ENCODE measurements around the gene COL4A2.

The COL4A2 gene

DNA sequence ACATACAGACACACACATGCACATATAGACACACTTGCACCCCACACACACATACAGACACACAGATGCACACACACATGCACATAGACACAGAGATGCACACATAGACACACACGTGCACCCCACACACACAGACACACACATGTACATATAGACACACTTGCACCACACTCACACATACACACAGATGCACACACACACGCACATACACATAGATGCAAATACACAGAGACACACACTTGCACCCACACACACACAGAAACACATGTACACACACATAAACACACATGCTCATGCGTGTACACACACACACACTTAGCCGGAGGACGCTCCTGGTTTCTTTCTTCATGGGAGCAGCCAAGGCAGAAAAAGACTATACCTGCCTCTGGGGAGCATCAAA, 10.0 kb downstream of the COL4A2 start:
- DNase-seq = no peak
- TF ChIP-seq, protein P1, sequence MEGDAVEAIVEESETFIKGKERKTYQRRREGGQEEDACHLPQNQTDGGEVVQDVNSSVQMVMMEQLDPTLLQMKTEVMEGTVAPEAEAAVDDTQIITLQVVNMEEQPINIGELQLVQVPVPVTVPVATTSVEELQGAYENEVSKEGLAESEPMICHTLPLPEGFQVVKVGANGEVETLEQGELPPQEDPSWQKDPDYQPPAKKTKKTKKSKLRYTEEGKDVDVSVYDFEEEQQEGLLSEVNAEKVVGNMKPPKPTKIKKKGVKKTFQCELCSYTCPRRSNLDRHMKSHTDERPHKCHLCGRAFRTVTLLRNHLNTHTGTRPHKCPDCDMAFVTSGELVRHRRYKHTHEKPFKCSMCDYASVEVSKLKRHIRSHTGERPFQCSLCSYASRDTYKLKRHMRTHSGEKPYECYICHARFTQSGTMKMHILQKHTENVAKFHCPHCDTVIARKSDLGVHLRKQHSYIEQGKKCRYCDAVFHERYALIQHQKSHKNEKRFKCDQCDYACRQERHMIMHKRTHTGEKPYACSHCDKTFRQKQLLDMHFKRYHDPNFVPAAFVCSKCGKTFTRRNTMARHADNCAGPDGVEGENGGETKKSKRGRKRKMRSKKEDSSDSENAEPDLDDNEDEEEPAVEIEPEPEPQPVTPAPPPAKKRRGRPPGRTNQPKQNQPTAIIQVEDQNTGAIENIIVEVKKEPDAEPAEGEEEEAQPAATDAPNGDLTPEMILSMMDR (IDR thresholded peaks at IDR 0.05; ENCODE audit: low read depth, low read length) = no peak
- Histone ChIP-seq H3K27me3 (ENCODE audit: insufficient read depth, low read depth, severe bottlenecking) (no peaks in the 10 kb centered on the region), H3K36me3 (peaks cover 11% of the 10 kb centered on the region), H3K9me3 (ENCODE audit: severe bottlenecking) (no peaks in the 10 kb centered on the region), H3K4me3 (ENCODE audit: low read depth, low read length) (no peak overlapping the region), H3K27ac (no peak overlapping the region)

- no peak for DNase-seq
- TF ChIP-seq, protein P1 (IDR thresholded peaks at IDR 0.05; ENCODE audit: low read depth, low read length) = no peak
- H3K27ac ChIP-seq = no peak overlapping the region
- H3K27me3 ChIP-seq (ENCODE audit: insufficient read depth, low read depth, severe bottlenecking) = no peaks in the 10 kb centered on the region
- H3K4me3 ChIP-seq (ENCODE audit: low read depth, low read length) = no peak overlapping the region
- no peaks in the 10 kb centered on the region for H3K9me3 ChIP-seq (ENCODE audit: severe bottlenecking)
- H3K36me3 ChIP-seq = peaks cover 9% of the 10 kb centered on the region
These were observed 10.6 kb downstream of the COL4A2 start for GRCh38 chr13:110317496-110318195.

DNA sequence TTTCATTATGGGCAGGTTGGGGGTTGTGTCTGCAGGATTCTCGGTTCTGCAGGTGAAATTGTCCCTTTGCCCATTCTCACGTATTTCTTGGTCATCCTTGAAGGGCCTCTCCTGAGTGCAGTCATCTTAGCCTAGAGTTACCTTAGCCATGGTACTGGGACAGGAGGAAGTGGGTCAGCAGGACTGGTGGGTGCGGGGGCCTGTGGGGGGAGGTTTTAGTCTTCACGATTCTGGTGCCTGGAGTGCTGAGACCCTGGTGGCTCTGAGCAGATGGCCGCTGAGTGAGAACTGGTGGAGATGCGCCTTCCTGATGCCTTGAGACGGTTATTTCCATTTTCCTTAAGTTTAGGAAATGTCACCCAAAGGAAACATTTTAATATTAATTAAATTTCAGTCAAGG, 11.8 kb downstream of the COL4A2 start:
- Histone ChIP-seq H3K9me3 (ENCODE audit: severe bottlenecking) (no peaks in the 10 kb centered on the region), H3K4me3 (ENCODE audit: low read depth, low read length) (no peak overlapping the region), H3K27me3 (ENCODE audit: insufficient read depth, low read depth, severe bottlenecking) (no peaks in the 10 kb centered on the region), H3K27ac (no peak overlapping the region), H3K36me3 (peaks cover 9% of the 10 kb centered on the region)
- DNase-seq = no peak
- TF ChIP-seq, protein P1 (IDR thresholded peaks at IDR 0.05; ENCODE audit: low read depth, low read length) = no peak

DNA sequence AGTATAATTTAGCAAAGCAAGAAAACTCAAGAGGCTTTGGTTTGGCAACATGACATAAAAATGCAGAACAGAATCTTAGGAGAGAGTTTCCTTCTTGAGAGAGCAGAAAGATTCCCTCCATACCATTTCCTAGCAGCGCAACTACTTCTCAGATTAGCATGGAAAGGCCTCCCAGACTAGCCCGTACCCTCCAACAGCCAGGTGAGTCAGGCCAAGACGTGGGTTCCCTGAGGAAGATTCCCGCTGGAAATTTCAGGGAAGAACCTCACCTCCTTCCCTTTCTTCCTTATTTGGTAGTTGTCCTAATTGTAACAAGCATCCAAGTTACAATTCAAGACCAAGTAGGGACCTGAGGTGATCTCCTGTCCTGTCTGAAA, 12.3 kb downstream of the COL4A2 start:
- peaks cover 9% of the 10 kb centered on the region for H3K36me3 ChIP-seq
- no peak overlapping the region for H3K27ac ChIP-seq
- H3K4me3 ChIP-seq (ENCODE audit: low read depth, low read length) = no peak overlapping the region
- no peaks in the 10 kb centered on the region for H3K27me3 ChIP-seq (ENCODE audit: insufficient read depth, low read depth, severe bottlenecking)
- TF ChIP-seq, protein P1 (IDR thresholded peaks at IDR 0.05; ENCODE audit: low read depth, low read length) = no peak
- H3K9me3 ChIP-seq (ENCODE audit: severe bottlenecking) = no peaks in the 10 kb centered on the region
- DNase-seq = no peak

- H3K27me3 ChIP-seq (ENCODE audit: insufficient read depth, low read depth, severe bottlenecking) = no peaks in the 10 kb centered on the region
- H3K36me3 ChIP-seq = peaks cover 9% of the 10 kb centered on the region
- no peak overlapping the region for H3K4me3 ChIP-seq (ENCODE audit: low read depth, low read length)
- no peak overlapping the region for H3K27ac ChIP-seq
- no peaks in the 10 kb centered on the region for H3K9me3 ChIP-seq (ENCODE audit: severe bottlenecking)
- TF ChIP-seq, protein P1 (IDR thresholded peaks at IDR 0.05; ENCODE audit: low read depth, low read length) = no peak
- DNase-seq = no peak
These were observed 12.9 kb downstream of the COL4A2 start for GRCh38 chr13:110319774-110320509.

Measured in WERI-Rb-1 (cell line).